Adrenal gland (tissue), 12 donors: Measurements from ENCODE around the gene KRT81. TPM values are rescaled to one million over a fixed set of nuclear protein-coding genes. Genes with fewer than 3 reads are reported as not detected.
"Not testable (repeated sequence)": the region's sequence is repeated elsewhere in the genome, so short reads cannot be mapped to it uniquely, and the experiment has no call there.

ENCODE experiments used
- DNase-seq, 7 donors: peaks; one replicate each; pipeline ENCODE4 v3.0.0-alpha.2; 2019 to 2020
- H3K27ac ChIP-seq, 5 donors: fragments of 200-600 bp; sonication (generic) in 4 of 5; 1 replicate in 3 of 5; 2 replicates in 2 of 5; pipeline versions ENCODE4 v1.5.1 to v1.8.0; 2016 to 2020; ENCODE audit warnings: mild to moderate bottlenecking in 1 of 5
- H3K27me3 ChIP-seq: fragments of 200-600 bp; 2 replicates; pipeline ENCODE4 v1.8.0; 2021
- H3K36me3 ChIP-seq, 2 donors: fragments of 200-600 bp; replicated peaks in 1 of 2; 1 replicate in 1 of 2; 2 replicates in 1 of 2; pipeline versions ENCODE4 v1.5.1 to v1.8.0; 2018 to 2022
- H3K4me1 ChIP-seq, 2 donors: fragments of 200-600 bp; replicated peaks in 1 of 2; 1 replicate in 1 of 2; 2 replicates in 1 of 2; pipeline versions ENCODE4 v1.5.1 to v1.8.0; 2018 to 2021
- H3K4me3 ChIP-seq, 4 donors: fragments of 200-600 bp; sonication (generic) in 3 of 4; one replicate each; pipeline ENCODE4 v1.5.1; 2016 to 2018
- H3K9me3 ChIP-seq, 3 donors: fragments of 200-600 bp; sonication (generic) in 1 of 3; replicated peaks in 1 of 3; 1 replicate in 2 of 3; 2 replicates in 1 of 3; pipeline versions ENCODE4 v1.5.1 to v1.8.0; 2016 to 2021
- CTCF ChIP-seq, 6 experiments: fragments of 450-650 bp in 4 of 6; fragments of 200-600 bp in 2 of 6; sonication (generic) in 1 of 6; IDR thresholded peaks; 1 replicate in 5 of 6; 2 replicates in 1 of 6; pipeline versions ENCODE4 v1.5.1 to v1.8.0; 2016 to 2021; ENCODE audit warnings: antibody characterized with exemption in 6 of 6, mild to moderate bottlenecking in 2 of 6, moderate library complexity in 1 of 6
- POLR2A ChIP-seq, 2 donors: fragments of 450-650 bp; IDR thresholded peaks; one replicate each; pipeline ENCODE4 v1.6.1; 2017; ENCODE audit warnings: antibody characterized with exemption in 2 of 2, mild to moderate bottlenecking in 2 of 2, moderate library complexity in 1 of 2
- WGBS, 4 donors: extraction: QIAGEN DNeasy Blood & Tissue Kit in 2 of 4; methylation state at CpG; one replicate each; pipeline versions ENCODE4 v1.1.5 to v1.1.7; 2013 to 2017; 5-methylcytosine and 5-hydroxymethylcytosine counted together
- intact Hi-C, 2 donors: fragments of 100-400 bp; cut with DNase I; formaldehyde crosslinking; loops; one replicate each; pipeline versions ENCODE4 v1.14.1 to v1.15.0; 2022 to 2023
- polyA plus RNA-seq, 3 donors: library from polyadenylated mRNA; stranded (reverse); fragments of 200-250 nt in 2 of 3; fragments of 350-450 nt in 1 of 3; fragmentation: Illumina TruSeq in 1 of 3; extraction: RNeasy Lipid Tissue Mini Kit (QIAGEN cat#74804) in 1 of 3; gene quantifications; one replicate each; pipeline ENCODE4 v1.2.3, GENCODE V29; 2013 to 2014
- total RNA-seq, 9 donors: library from RNA; depleted of rRNA in 4 of 9; stranded (reverse); fragments of >200 nt in 4 of 9; fragments of 120-200 nt in 1 of 9; fragmentation: NEBNext Ultra II Directional in 1 of 9; extraction: Animal tissue kit (Norgen Biotek cat#: 25700) in 1 of 9; gene quantifications; one replicate each; pipeline versions ENCODE4 v1.1.0 to v1.2.4, GENCODE V29; 2013 to 2023
- donor health status: healthy with polysubstance abuse.
- donor health status: Bipolar disorder and iron deficiency.
- donor health status: DM: yes; HTN: yes; CAD: no.
- donor health status: DM: no; HTN: no; CAD: no.
- donor health status: DM: no; HTN: no; CAD: no.
- donor health status: DM: yes; HTN: yes; CAD: no.

The KRT81 gene
- total and polyA plus RNA-seq, 12 donors, result 0.25 to 0.42 TPM; not detected in 10

GRCh38 chr12:52260361-52261207 lies 30.8 kb downstream of the KRT81 start:
- 57 to 73% (median 65%) methylated on average over 9 of the region's 9 CpGs for WGBS, 4 donors

GRCh38 chr12:52259657-52260243 lies 31.6 kb downstream of the KRT81 start:
- H3K4me3 ChIP-seq, result no peak overlapping the region
- H3K36me3 ChIP-seq, result no peaks in the 10 kb centered on the region
- no peaks in the 10 kb centered on the region for H3K27me3 ChIP-seq
- no peak for TF ChIP-seq CTCF (IDR thresholded peaks at IDR 0.05)
- no peak for TF ChIP-seq POLR2A (IDR thresholded peaks at IDR 0.05)
- H3K9me3 ChIP-seq, result no peaks in the 10 kb centered on the region
- no peak for DNase-seq
- H3K27ac ChIP-seq, result peak overlapping the region in 2 of 5 donors; percentile 21 to 46
- intact Hi-C loops, result no loop called here
- WGBS, 4 donors, result 62 to 71% (median 70%) methylated on average over 6 of the region's 6 CpGs
- peaks cover 5 to 16% of the 10 kb centered on the region in 2 donors for H3K4me1 ChIP-seq

More at GRCh38 chr12:52260361-52261207, 30.8 kb downstream of the KRT81 start:
- intact Hi-C loops, result no loop called here
- Histone ChIP-seq H3K36me3 (no peaks in the 10 kb centered on the region), H3K9me3 (no peaks in the 10 kb centered on the region), H3K4me3 (no peak overlapping the region), H3K27ac (peak overlapping the region in 2 of 5 donors; percentile 21 to 46), H3K27me3 (no peaks in the 10 kb centered on the region), H3K4me1 (peaks cover 5 to 16% of the 10 kb centered on the region in 2 donors)
- DNase-seq, result no peak
- no peak for TF ChIP-seq POLR2A (IDR thresholded peaks at IDR 0.05)
- no peak for TF ChIP-seq CTCF (IDR thresholded peaks at IDR 0.05)

- Histone ChIP-seq H3K4me3 (peak overlapping the region in 1 of 4 donors; percentile 24), H3K4me1 (peaks cover 5 to 16% of the 10 kb centered on the region in 2 donors), H3K36me3 (no peaks in the 10 kb centered on the region), H3K27ac (no peak overlapping the region), H3K9me3 (no peaks in the 10 kb centered on the region), H3K27me3 (no peaks in the 10 kb centered on the region)
- intact Hi-C loops, result no loop called here
- TF ChIP-seq POLR2A (IDR thresholded peaks at IDR 0.05) (no peak), CTCF (IDR thresholded peaks at IDR 0.05) (no peak)
- peak in 1 of 7 donors; percentile 32 for DNase-seq
- 3 to 24% (median 10%) methylated on average over 14 to 72 of the region's 72 CpGs for WGBS, 4 donors
These were observed 32.9 kb downstream of the KRT81 start for GRCh38 chr12:52258335-52258901.

GRCh38 chr12:52257922-52258321 lies 33.4 kb downstream of the KRT81 start:
- 47 to 87% (median 64%) methylated on average over 5 to 13 of the region's 13 CpGs for WGBS, 4 donors
- intact Hi-C loops, result not testable (repeated sequence)

More at GRCh38 chr12:52257922-52258321, 33.4 kb downstream of the KRT81 start:
- peaks cover 5 to 16% of the 10 kb centered on the region in 2 donors for H3K4me1 ChIP-seq
- H3K27me3 ChIP-seq, H3K27ac ChIP-seq, H3K36me3 ChIP-seq, H3K4me3 ChIP-seq, DNase-seq, H3K9me3 ChIP-seq: not testable (repeated sequence)
